Esophagus mucosa (tissue), 1 donor: ENCODE results near the gene SCAPER. TPM values are rescaled to one million over a fixed set of nuclear protein-coding genes. Genes with fewer than 3 reads are reported as not detected.
A peak's percentile ranks its signal among the peaks of the same experiment; 100 is the strongest.
"Not testable (repeated sequence)": the region's sequence is repeated elsewhere in the genome, so short reads cannot be mapped to it uniquely, and the experiment has no call there.

Source experiments
- ATAC-seq: fragments of 200-7000 bp; cut with Tn5 transposase; one replicate; pipeline ENCODE4 v1.9.1; 2020
- total RNA-seq: library from RNA; stranded (reverse); gene quantifications from one replicate; pipeline ENCODE4 v1.2.4, GENCODE V29; 2023
- donor health status: DM: yes; HTN: yes; CAD: no.

The SCAPER gene
- total RNA-seq, 1 donor from 2014 or later: 19.5 TPM

DNA sequence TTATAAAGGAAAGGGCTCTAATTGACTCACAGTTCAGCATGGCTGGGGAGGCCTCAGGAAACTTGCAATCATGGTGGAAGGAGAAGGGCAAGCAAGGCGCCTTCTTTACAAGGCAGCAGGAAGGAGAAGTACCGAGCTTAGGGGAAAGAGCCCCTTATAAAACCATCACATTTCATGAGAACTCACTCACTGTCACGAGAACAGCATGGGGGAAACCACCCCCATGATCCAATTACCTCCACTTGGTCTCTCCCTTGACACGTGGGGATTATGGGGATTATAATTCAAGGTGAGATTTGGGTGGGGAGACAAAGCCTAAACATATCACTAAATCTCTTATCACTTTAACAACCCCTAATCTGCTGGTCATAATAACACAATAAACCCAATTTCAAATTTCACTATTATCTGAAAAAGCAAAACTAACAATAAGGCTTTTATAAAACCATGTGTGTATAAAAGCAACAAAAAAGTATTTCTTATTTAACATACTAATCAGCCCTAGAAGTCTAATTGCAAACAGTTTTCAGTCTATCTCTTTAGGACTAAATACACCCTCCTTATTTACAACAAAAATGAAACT is 43.2 kb downstream of the SCAPER start:
- ATAC-seq: no peak

DNA sequence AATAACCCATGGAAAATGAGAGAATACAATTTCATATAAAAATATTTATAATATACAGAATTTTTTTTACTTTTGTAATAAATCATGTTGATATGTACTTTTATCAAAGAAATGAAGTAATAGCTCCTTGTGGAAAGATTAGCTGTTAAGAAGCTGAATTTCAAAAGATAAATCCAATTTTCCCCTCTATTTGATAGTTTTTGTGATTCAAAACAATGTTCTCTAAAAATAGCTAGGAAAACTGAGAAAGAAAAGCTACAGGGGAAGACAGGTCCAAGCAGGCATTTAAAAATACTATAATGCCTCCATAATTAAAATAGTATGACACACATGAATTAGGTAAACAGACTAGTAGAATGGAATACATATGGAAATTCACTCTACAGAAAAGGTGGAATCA is 44.9 kb downstream of the SCAPER start:
- no peak for ATAC-seq

DNA sequence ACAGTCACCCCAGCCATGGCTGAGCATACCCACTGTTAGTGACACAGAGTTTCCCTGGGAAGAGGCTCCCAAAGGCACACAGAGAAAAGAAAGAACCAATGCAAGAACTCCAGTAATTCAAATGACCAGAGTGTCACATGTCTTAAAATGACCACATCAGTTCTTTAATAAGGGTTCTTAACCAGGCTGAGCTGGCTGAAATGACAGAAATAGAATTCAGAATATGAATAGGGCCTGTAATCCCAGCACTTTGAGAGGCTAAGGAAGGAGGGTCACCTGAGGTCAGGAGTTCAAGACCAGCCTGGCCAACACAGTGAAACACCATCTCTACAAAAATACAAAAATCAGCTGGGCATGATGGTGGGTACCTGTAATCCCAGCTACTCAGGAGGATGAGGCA is 54.8 kb downstream of the SCAPER start:
- ATAC-seq: not testable (repeated sequence)

DNA sequence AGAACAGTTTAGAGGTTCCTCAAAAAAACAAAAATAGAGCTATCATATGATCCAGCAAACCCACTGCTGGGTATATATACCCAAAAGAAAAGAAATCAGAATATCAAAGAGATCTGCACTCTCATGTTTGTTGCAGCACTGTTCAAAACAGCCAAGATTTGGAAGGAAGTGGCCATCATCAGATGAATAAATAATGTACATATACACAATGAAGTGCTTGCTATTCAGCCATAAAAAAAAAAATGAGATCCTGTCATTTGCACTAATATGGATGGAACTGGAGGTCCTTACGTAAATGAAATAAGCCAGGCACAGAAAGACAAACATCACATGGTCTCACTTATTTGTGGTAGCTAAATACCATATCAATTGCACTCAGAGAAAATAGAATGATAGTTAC is 58.4 kb downstream of the SCAPER start:
- no peak for ATAC-seq

- ATAC-seq: no peak
Measured at GRCh38 chr15:76844096-76844495, 61.0 kb downstream of the SCAPER start.

GRCh38 chr15:76843269-76843668 is 61.9 kb downstream of the SCAPER start:
- ATAC-seq: no peak

DNA sequence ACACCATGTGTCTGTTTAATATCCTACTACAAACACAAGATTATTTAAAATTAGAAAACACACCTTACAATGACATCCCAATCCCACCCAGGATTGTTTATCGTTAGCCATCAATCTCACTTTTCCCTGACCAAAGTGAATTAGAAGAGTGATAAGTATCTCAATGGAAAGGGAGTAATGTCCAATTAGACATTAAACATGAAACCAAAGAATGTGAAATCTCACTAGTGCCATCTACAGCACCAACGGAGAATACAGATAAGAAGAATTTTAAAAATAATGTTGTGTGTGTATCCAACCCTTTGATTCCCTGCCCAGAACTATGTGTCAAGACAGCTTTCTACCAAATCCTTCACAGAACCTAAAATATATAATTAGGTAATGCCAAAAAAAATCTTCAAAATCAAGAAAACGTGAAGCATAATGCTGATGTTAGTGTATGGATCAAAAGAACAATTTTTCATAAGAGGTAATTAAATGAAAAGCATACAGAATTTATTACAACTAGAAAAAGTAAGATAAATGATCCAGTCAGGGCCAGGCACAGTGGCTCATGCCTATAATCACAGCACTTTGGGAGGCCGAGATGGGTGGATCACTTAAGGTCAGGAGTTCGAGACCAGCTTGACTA is 64.2 kb downstream of the SCAPER start:
- no peak for ATAC-seq

GRCh38 chr15:76839173-76839572 is 66.0 kb downstream of the SCAPER start:
- no peak for ATAC-seq

GRCh38 chr15:76837474-76837873 is 67.7 kb downstream of the SCAPER start:
- ATAC-seq: no peak

DNA sequence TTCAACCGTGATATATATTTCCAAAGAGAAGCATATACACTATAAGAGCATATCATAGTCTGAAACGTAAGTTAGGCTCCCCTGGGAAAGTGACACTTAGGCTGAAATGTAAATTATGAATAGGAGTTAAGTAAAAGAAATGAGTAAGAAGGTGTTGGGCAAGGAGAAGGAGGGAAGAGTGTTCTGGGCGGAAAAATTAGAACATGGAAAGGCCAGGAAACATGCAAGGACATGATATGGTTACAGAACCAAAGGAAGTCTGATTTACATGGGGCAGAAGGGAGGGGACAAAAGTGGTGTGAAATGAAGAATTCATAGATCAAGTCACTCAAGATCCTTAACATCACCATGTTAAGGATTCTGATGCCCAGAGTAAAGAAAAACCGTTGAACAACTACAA is 75.2 kb downstream of the SCAPER start:
- ATAC-seq: peak; percentile 65

DNA sequence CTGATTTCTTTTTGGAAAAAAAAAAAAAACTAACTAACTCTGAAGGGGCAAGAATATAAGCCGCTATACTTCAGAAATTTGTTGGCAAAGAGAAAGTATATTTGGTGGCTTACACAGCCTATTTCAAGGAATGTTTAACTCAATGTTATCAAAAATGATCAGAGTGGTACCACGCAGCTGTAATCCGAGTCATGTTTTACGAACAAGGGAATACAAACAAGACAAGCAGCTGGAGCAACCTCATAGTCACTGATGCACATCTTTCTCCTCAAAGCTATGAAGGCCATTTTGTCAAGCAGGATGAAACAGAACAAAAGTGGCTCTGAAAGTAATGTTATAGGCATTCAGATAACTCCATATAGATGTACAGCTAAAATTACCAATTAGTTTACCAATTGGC is 81.2 kb downstream of the SCAPER start:
- no peak for ATAC-seq

- ATAC-seq: no peak
Measured at GRCh38 chr15:76823303-76823702, 81.8 kb downstream of the SCAPER start.

DNA sequence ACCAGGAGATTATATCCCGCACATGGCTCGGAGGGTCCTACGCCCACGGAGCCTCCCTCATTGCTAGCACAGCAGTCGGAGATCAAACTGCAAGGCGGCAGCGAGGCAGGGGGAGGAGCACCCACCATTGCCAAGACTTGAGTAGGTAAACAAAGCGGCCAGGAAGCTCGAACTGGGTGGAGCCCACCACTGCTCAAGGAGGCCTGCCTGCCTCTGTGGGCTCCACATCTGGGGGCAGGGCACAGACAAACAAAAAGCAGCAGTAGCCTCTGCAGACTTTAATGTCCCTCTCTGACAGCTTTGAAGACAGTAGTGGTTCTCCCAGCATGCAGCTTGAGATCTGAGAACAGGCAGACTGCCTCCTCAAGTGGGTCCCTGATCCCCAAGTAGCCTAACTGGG is 86.2 kb downstream of the SCAPER start:
- not testable (repeated sequence) for ATAC-seq

DNA sequence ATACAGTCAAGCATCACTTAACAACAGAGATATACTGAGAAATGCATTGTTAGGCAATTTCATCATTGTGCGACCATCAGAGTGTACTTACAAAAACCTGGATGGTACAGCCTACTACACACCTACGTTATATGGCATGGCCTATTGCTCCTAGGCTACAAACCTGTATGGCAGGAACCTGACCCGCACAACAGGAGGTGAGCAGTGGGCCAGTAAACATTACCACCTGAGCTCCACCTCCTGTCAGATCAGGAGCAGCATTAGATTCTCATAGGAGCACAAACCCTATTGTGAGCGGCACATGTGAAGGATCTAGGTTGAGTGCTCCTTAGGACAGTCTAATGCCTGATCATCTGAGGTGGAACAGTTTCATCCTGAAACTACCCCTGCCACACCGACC is 89.7 kb downstream of the SCAPER start:
- peak; percentile 46 for ATAC-seq

DNA sequence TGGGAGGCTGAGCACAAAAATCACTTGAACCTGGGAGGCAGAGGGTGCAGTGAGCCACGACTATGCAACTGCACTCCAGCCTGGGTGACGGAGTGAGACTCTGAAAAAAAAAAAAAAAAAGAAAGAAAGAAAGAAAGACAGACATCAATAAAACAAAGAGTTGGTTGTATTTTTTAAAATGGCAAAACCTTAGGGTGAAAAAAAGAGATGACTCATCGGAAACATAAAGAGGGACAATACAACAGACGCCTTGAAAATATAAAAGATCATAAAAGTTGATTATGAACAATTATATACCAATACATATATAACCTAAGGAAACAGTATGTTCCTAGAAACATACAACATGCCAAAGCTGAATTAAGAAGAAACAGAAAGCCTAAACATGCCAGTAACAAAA is 92.8 kb downstream of the SCAPER start:
- ATAC-seq: no peak

- no peak for ATAC-seq
Measured at GRCh38 chr15:76809412-76810103, 95.6 kb downstream of the SCAPER start.

DNA sequence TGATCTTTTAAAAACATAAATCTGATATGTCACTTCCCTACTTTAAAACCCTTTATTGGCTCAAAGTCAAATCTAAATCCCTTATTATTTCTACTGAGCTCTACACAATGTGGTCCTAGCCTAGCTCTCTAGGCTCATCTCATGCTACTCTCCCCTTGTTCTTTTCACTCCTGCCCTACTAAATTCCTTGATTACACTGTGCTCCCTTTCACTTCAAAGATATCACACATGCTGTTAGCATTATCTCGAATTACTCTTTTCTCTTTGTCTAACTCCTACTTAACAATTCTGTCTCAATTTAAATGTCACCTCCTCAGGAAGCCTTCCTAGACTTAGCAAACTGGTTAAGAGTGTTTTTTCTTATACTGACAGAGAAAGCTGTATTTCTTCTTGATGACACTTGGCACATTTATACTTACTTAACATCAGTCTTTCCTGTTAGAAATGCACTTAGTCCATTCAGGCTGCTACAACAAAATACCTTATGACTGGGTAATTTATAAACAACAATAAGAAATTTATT is 102.0 kb downstream of the SCAPER start:
- ATAC-seq: no peak

GRCh38 chr15:76802411-76802810 is 102.7 kb downstream of the SCAPER start:
- no peak for ATAC-seq

- ATAC-seq: peak; percentile 74
Measured at GRCh38 chr15:76799760-76800159, 105.4 kb downstream of the SCAPER start.

DNA sequence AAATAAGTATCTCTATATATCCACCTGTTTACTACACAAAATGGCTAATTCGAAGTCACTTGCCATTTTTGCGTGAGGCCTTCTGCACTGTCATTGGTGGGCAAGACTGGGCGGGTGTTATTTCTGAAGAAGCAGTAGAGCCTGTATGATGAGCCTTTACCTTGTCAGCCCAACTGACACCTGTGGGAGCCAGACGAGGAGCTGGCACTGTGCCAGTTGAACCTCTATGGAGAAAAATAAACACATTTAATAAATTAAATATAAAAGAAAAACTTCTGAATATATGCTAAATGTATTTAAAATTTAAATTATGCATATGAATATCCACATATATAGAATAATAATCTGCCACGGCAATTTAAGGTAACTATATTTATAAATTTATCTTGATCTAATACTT is 109.9 kb downstream of the SCAPER start:
- no peak for ATAC-seq

- ATAC-seq: no peak
Measured at GRCh38 chr15:76793162-76793561, 112.0 kb downstream of the SCAPER start.

- no peak for ATAC-seq
Measured at GRCh38 chr15:76791511-76791910, 113.6 kb downstream of the SCAPER start.

GRCh38 chr15:76787273-76787672 is 117.9 kb downstream of the SCAPER start:
- ATAC-seq: no peak

GRCh38 chr15:76776969-76777368 is 128.2 kb downstream of the SCAPER start:
- ATAC-seq: no peak
